Esophagus muscularis mucosa (tissue), 4 donors: Measurements from ENCODE around the gene ACSS1. TPM values are rescaled to one million over a fixed set of nuclear protein-coding genes. Genes with fewer than 3 reads are reported as not detected.
A peak's percentile ranks its signal among the peaks of the same experiment; 100 is the strongest.

Experiments used
- DNase-seq: peaks from one replicate; pipeline ENCODE4 v3.0.0-alpha.2; 2017; ENCODE audit errors: extremely low spot score
- H3K27ac ChIP-seq, 4 donors: fragments of 200-600 bp; sonication (generic); replicated peaks in 1 of 4; 1 replicate in 3 of 4; 2 replicates in 1 of 4; pipeline ENCODE4 v1.5.1; 2016 to 2019; ENCODE audit warnings: mild to moderate bottlenecking in 1 of 4
- H3K27me3 ChIP-seq, 4 donors: fragments of 200-600 bp; sonication (generic); one replicate each; pipeline versions ENCODE4 v1.5.1 to v1.6.0; 2016 to 2019
- H3K36me3 ChIP-seq, 4 donors: fragments of 200-600 bp; sonication (generic); one replicate each; pipeline ENCODE4 v1.5.1; 2016 to 2019
- H3K4me1 ChIP-seq, 4 donors: fragments of 200-600 bp; sonication (generic); one replicate each; pipeline ENCODE4 v1.5.1; 2016 to 2019
- H3K4me3 ChIP-seq, 4 donors: fragments of 200-600 bp; sonication (generic); 1 replicate in 2 of 4; 2 replicates in 2 of 4; pipeline ENCODE4 v1.5.1; 2016 to 2019; ENCODE audit warnings: mild to moderate bottlenecking in 4 of 4, moderate library complexity in 1 of 4
- H3K9me3 ChIP-seq, 4 donors: fragments of 200-600 bp; sonication (generic); 1 replicate in 3 of 4; 2 replicates in 1 of 4; pipeline ENCODE4 v1.5.1; 2016 to 2019
- EP300 ChIP-seq: sonication (generic); formaldehyde crosslinking; IDR thresholded peaks from one replicate; pipeline ENCODE4 v1.6.1; 2017; ENCODE audit warnings: antibody characterized with exemption
- POLR2A ChIP-seq: fragments of 450-650 bp; IDR thresholded peaks from one replicate; pipeline ENCODE4 v1.6.1; 2017; ENCODE audit warnings: antibody characterized with exemption, moderate library complexity, mild to moderate bottlenecking, low read depth
- POLR2AphosphoS5 ChIP-seq, 2 donors: sonication (generic); formaldehyde crosslinking; IDR thresholded peaks; one replicate each; pipeline ENCODE4 v1.6.1; 2017; ENCODE audit warnings: antibody characterized with exemption in 2 of 2
- WGBS: methylation state at CpG from one replicate; pipeline ENCODE4 v1.1.5; 2018; 5-methylcytosine and 5-hydroxymethylcytosine counted together
- intact Hi-C: fragments of 100-400 bp; cut with DNase I; formaldehyde crosslinking; loops from one replicate; pipeline ENCODE4 v1.15.1; 2023
- total RNA-seq, 4 donors: library from RNA; depleted of rRNA; stranded (reverse); fragments of >200 nt; gene quantifications; one replicate each; pipeline versions ENCODE4 v1.1.0 to v1.2.1, GENCODE V29; 2016
- TF ChIP-seq, protein P1 (sequence below), 3 experiments: fragments of 200-600 bp in 2 of 3; fragments of 450-650 bp in 1 of 3; sonication (generic) in 2 of 3; IDR thresholded peaks; one replicate each; pipeline ENCODE4 v1.5.1; 2017 to 2019; ENCODE audit warnings: antibody characterized with exemption in 3 of 3, mild to moderate bottlenecking in 2 of 3, moderate library complexity in 1 of 3

ACSS1 gene
- total RNA-seq, 4 donors from 2014 or later, result 36.6 to 154 (median 65.3) TPM

- Histone ChIP-seq H3K36me3 (peaks cover 18 to 39% (median 25%) of the 10 kb centered on the region in 4 donors), H3K27me3 (no peaks in the 10 kb centered on the region), H3K4me3 (no peak overlapping the region), H3K27ac (peak overlapping the region in 2 of 4 donors; percentile 83 to 88), H3K4me1 (peaks cover 92 to 98% (median 98%) of the 10 kb centered on the region in 4 donors), H3K9me3 (no peaks in the 10 kb centered on the region)
- intact Hi-C loops, result loop anchor here (5.0 kb wide), 1 partner anchor 42 kb away; no protein-coding TSS in a partner anchor
- no peak for DNase-seq
- TF ChIP-seq, protein P1, sequence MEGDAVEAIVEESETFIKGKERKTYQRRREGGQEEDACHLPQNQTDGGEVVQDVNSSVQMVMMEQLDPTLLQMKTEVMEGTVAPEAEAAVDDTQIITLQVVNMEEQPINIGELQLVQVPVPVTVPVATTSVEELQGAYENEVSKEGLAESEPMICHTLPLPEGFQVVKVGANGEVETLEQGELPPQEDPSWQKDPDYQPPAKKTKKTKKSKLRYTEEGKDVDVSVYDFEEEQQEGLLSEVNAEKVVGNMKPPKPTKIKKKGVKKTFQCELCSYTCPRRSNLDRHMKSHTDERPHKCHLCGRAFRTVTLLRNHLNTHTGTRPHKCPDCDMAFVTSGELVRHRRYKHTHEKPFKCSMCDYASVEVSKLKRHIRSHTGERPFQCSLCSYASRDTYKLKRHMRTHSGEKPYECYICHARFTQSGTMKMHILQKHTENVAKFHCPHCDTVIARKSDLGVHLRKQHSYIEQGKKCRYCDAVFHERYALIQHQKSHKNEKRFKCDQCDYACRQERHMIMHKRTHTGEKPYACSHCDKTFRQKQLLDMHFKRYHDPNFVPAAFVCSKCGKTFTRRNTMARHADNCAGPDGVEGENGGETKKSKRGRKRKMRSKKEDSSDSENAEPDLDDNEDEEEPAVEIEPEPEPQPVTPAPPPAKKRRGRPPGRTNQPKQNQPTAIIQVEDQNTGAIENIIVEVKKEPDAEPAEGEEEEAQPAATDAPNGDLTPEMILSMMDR (IDR thresholded peaks at IDR 0.05), result no peak
- TF ChIP-seq POLR2AphosphoS5 (IDR thresholded peaks at IDR 0.05) (no peak), EP300 (no peak), POLR2A (no peak)
- WGBS, result 95% methylated on average over 5 of the region's 5 CpGs
These were observed 13.7 kb downstream of the ACSS1 start for GRCh38 chr20:25044261-25044560.

DNA sequence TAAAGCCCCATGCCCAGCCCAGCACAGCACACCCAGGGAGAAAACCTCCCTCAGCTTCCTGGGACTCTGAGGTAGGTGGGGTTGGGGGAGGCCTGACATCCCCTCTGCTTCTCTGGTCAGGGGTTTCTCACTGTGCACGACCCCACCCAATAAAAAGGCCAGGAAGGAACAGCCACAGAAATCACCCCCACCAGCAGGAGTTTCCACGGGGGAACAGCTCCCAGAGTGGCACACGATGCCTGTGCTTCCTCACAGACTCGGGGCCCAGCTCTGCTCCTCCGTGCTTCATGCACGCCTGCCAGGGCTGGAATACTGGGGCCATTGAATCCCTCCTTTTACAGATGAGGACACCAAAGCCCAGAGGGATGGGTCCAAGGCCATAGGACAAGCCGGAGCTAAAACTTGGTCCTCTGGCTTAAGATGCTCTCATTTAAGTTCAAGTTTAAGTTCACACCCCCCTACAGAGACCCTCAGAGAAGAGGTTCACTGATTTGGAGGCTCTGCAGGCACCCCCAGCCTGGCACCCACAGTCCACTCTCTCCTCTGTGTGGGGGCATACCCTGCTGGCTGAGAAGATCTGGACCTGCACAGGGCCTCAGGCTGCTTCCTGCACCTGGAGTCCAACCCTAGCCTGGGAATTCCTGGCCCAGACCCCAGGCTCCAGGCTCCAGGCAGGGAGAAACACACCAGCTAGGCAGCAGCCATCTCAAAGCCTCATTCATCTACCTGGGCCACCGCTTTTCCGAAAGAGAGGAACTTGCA, 14.3 kb downstream of the ACSS1 start:
- DNase-seq, result no peak
- TF ChIP-seq, protein P1 (IDR thresholded peaks at IDR 0.05), result no peak
- no peak for TF ChIP-seq EP300
- no peak for TF ChIP-seq POLR2A
- TF ChIP-seq POLR2AphosphoS5 (IDR thresholded peaks at IDR 0.05), result no peak
- peak overlapping the region; percentile 83 to 92 (median 88) for H3K27ac ChIP-seq
- 65% methylated on average over 5 of the region's 9 CpGs for WGBS
- H3K27me3 ChIP-seq, result no peaks in the 10 kb centered on the region
- peaks cover 92 to 98% (median 98%) of the 10 kb centered on the region in 4 donors for H3K4me1 ChIP-seq
- intact Hi-C loops, result loop anchor here (5.0 kb wide), 1 partner anchor 41 kb away; no protein-coding TSS in a partner anchor
- H3K36me3 ChIP-seq, result peaks cover 18 to 39% (median 25%) of the 10 kb centered on the region in 4 donors
- H3K9me3 ChIP-seq, result no peaks in the 10 kb centered on the region
- no peak overlapping the region for H3K4me3 ChIP-seq

DNA sequence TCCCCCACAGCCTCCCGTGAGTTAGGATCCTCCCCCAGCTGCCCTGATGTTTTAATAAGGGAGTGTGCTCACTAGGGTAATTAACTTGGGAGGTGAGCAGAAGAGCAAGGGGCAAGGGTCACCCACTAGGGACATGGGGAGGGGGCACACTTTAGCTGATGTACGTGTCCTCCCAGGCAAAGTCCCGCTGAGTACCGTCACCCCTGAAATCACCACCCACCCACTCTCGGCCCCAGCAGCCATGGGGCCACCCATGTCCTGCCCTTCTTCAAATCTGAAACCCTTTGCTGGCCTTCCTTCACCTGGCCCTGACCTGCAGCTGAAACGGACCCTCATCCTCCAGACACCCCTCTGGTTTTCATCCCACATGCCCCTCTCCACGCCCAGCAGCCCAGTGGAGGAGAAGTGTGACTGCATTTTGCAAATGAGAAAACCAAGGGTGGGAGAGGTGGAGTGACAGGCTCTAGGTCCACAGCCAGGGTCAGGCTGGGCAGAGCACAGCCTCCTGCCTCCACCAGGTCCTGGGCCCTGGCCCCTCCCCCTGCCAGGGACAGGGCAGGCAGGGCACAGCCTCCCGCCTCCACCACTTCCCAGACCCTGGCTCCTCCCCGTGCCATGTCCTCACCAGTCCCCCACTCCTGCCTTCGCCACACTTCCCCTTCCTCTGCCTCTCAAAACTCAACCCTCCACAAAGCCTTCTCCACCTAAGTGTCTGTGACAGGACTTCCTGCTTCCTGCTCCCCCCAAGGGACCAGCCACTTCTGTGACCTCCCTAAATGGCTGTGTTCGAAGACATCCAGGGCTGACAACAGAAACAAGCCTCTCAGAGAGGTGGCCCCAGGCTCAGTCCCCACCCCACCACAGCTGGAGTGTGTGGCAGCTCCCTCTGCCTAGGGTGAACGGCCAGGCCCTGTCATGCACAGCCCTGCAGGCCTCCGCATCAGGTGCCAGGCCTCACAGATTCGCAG, 15.1 kb downstream of the ACSS1 start:
- DNase-seq, result no peak
- intact Hi-C loops, result loop anchor here (5.0 kb wide), 1 partner anchor 41 kb away; no protein-coding TSS in a partner anchor

GRCh38 chr20:25041813-25042530, 16.0 kb downstream of the ACSS1 start:
- peak overlapping the region; percentile 83 to 92 (median 88) for H3K27ac ChIP-seq
- H3K4me3 ChIP-seq, result no peak overlapping the region
- WGBS, result 98% methylated on average over 8 of the region's 21 CpGs
- no peak for TF ChIP-seq EP300
- no peak for TF ChIP-seq POLR2AphosphoS5 (IDR thresholded peaks at IDR 0.05)
- TF ChIP-seq POLR2A, result no peak
- TF ChIP-seq, protein P1 (IDR thresholded peaks at IDR 0.05), result no peak
- no peak for DNase-seq
- peaks cover 9 to 26% (median 15%) of the 10 kb centered on the region in 4 donors for H3K36me3 ChIP-seq
- peaks cover 97 to 99% (median 98%) of the 10 kb centered on the region in 4 donors for H3K4me1 ChIP-seq
- H3K9me3 ChIP-seq, result no peaks in the 10 kb centered on the region
- intact Hi-C loops, result loop anchor here (5.0 kb wide), 1 partner anchor 40 kb away; no protein-coding TSS in a partner anchor
- no peaks in the 10 kb centered on the region for H3K27me3 ChIP-seq

More for the DNA sequence above, 15.1 kb downstream of the ACSS1 start:
- Histone ChIP-seq H3K9me3 (no peaks in the 10 kb centered on the region), H3K27me3 (no peaks in the 10 kb centered on the region), H3K27ac (peak overlapping the region; percentile 83 to 92 (median 88)), H3K4me3 (no peak overlapping the region), H3K4me1 (peaks cover 92 to 98% (median 98%) of the 10 kb centered on the region in 4 donors), H3K36me3 (peaks cover 17 to 34% (median 24%) of the 10 kb centered on the region in 4 donors)
- WGBS, result 81% methylated on average over 14 of the region's 14 CpGs
- TF ChIP-seq, protein P1 (IDR thresholded peaks at IDR 0.05), result no peak
- peak; percentile 12 to 16 for TF ChIP-seq POLR2AphosphoS5 (IDR thresholded peaks at IDR 0.05)
- no peak for TF ChIP-seq POLR2A
- no peak for TF ChIP-seq EP300
